DND-41 (cell line): ENCODE measurements around the gene CASKIN2.

Experiments
- EZH2 ChIP-seq: IDR thresholded peaks from 3 replicates; pipeline ENCODE4 v1.6.1; 2012; ENCODE audit warnings: borderline replicate concordance, low read depth, mild to moderate bottlenecking, moderate library complexity, low read length, inconsistent platforms; ENCODE audit not compliant: severe bottlenecking
- TF ChIP-seq, protein P1 (sequence below): IDR thresholded peaks from 2 replicates; pipeline ENCODE4 v1.5.1; 2012; ENCODE audit warnings: borderline replicate concordance, low read length, moderate library complexity, mild to moderate bottlenecking; ENCODE audit not compliant: poor library complexity, severe bottlenecking; ENCODE audit errors: extremely low read depth

DNA sequence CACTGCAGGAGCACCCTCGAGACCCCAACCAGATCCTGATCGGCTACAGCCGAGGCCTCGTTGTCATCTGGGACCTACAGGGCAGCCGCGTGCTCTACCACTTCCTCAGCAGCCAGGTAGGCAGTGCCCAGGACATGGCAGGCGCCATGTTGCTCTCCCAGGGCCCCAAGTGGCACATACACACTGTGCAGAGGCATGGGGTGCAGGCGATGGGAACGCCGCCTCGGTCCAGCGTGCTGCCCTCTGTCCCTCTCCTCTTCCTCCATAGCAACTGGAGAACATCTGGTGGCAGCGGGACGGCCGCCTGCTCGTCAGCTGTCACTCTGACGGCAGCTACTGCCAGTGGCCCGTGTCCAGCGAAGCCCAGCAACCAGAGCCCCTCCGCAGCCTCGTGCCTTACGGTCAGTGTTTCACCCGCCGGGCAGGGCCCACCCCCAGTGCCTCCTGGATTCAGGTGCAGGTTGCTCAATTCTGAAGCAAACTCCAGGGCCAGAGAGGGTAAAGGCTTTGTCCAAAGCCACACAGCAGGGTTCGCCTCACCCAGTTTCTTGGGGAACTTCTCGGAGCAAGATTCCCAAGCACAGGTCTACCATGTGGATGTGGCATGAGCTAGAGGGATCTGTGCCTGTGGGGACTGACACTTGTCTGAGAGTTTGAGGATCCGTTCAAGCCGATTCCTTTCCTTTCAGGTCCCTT, 47.9 kb upstream of the CASKIN2 start:
- TF ChIP-seq, protein P1, sequence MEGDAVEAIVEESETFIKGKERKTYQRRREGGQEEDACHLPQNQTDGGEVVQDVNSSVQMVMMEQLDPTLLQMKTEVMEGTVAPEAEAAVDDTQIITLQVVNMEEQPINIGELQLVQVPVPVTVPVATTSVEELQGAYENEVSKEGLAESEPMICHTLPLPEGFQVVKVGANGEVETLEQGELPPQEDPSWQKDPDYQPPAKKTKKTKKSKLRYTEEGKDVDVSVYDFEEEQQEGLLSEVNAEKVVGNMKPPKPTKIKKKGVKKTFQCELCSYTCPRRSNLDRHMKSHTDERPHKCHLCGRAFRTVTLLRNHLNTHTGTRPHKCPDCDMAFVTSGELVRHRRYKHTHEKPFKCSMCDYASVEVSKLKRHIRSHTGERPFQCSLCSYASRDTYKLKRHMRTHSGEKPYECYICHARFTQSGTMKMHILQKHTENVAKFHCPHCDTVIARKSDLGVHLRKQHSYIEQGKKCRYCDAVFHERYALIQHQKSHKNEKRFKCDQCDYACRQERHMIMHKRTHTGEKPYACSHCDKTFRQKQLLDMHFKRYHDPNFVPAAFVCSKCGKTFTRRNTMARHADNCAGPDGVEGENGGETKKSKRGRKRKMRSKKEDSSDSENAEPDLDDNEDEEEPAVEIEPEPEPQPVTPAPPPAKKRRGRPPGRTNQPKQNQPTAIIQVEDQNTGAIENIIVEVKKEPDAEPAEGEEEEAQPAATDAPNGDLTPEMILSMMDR = no peak
- no peak for TF ChIP-seq EZH2
